ENCODE data around the gene SEMA3E. TPM values are rescaled to one million over a fixed set of nuclear protein-coding genes. Genes with fewer than 3 reads are reported as not detected.

SEMA3E gene
- polyA plus RNA-seq, 1 donor from 2014 or later = not detected

GRCh38 chr7:83550100-83550499 lies 98.8 kb downstream of the SEMA3E start:
- H3K27ac Mint-ChIP-seq = no peak overlapping the region
- H3K27me3 Mint-ChIP-seq = no peaks in the 10 kb centered on the region
- H3K36me3 Mint-ChIP-seq = no peaks in the 10 kb centered on the region
- no peak overlapping the region for H3K4me3 Mint-ChIP-seq
- H3K9me3 Mint-ChIP-seq = peaks cover 6 to 15% (median 13%) of the 10 kb centered on the region in 3 donors
- no peaks in the 10 kb centered on the region for H3K4me1 Mint-ChIP-seq

GRCh38 chr7:83548250-83548649 lies 100.7 kb downstream of the SEMA3E start:
- peaks cover 6 to 13% (median 13%) of the 10 kb centered on the region in 3 donors for H3K9me3 Mint-ChIP-seq
- H3K4me1 Mint-ChIP-seq = no peaks in the 10 kb centered on the region
- H3K27me3 Mint-ChIP-seq = no peaks in the 10 kb centered on the region
- no peaks in the 10 kb centered on the region for H3K36me3 Mint-ChIP-seq
- no peak overlapping the region for H3K27ac Mint-ChIP-seq
- no peak overlapping the region for H3K4me3 Mint-ChIP-seq

- no peak overlapping the region for H3K4me3 Mint-ChIP-seq
- H3K36me3 Mint-ChIP-seq = no peaks in the 10 kb centered on the region
- no peaks in the 10 kb centered on the region for H3K4me1 Mint-ChIP-seq
- no peaks in the 10 kb centered on the region for H3K27me3 Mint-ChIP-seq
- no peak overlapping the region for H3K27ac Mint-ChIP-seq
- peaks cover 4 to 8% (median 7%) of the 10 kb centered on the region in 3 donors for H3K9me3 Mint-ChIP-seq
Observed at GRCh38 chr7:83547526-83547925, 101.4 kb downstream of the SEMA3E start.

GRCh38 chr7:83546586-83546985 lies 102.4 kb downstream of the SEMA3E start:
- no peak overlapping the region for H3K27ac Mint-ChIP-seq

GRCh38 chr7:83541187-83541960 lies 107.6 kb downstream of the SEMA3E start:
- H3K4me1 Mint-ChIP-seq = no peaks in the 10 kb centered on the region
- no peak overlapping the region for H3K27ac Mint-ChIP-seq
- no peak overlapping the region for H3K4me3 Mint-ChIP-seq

More at GRCh38 chr7:83546586-83546985, 102.4 kb downstream of the SEMA3E start:
- Mint-ChIP-seq H3K27me3 (no peaks in the 10 kb centered on the region), H3K9me3 (peaks cover 0 to 7% (median 4%) of the 10 kb centered on the region in 3 donors), H3K4me1 (no peaks in the 10 kb centered on the region), H3K36me3 (no peaks in the 10 kb centered on the region), H3K4me3 (no peak overlapping the region)

GRCh38 chr7:83534488-83534887 lies 114.5 kb downstream of the SEMA3E start:
- H3K4me1 Mint-ChIP-seq = no peaks in the 10 kb centered on the region

More at GRCh38 chr7:83541187-83541960, 107.6 kb downstream of the SEMA3E start:
- H3K36me3 Mint-ChIP-seq = no peaks in the 10 kb centered on the region
- peaks cover 0 to 6% (median 3%) of the 10 kb centered on the region in 3 donors for H3K9me3 Mint-ChIP-seq
- H3K27me3 Mint-ChIP-seq = no peaks in the 10 kb centered on the region

GRCh38 chr7:83532219-83532618 lies 116.7 kb downstream of the SEMA3E start:
- no peak overlapping the region for H3K4me3 Mint-ChIP-seq
- H3K27me3 Mint-ChIP-seq = no peaks in the 10 kb centered on the region
- H3K36me3 Mint-ChIP-seq = no peaks in the 10 kb centered on the region
- H3K27ac Mint-ChIP-seq = no peak overlapping the region
- H3K4me1 Mint-ChIP-seq = no peaks in the 10 kb centered on the region
- no peaks in the 10 kb centered on the region for H3K9me3 Mint-ChIP-seq

More at GRCh38 chr7:83534488-83534887, 114.5 kb downstream of the SEMA3E start:
- Mint-ChIP-seq H3K9me3 (peaks cover 0 to 3% (median 2%) of the 10 kb centered on the region in 3 donors), H3K36me3 (no peaks in the 10 kb centered on the region), H3K27ac (no peak overlapping the region), H3K4me3 (no peak overlapping the region), H3K27me3 (no peaks in the 10 kb centered on the region)

- Mint-ChIP-seq H3K36me3 (no peaks in the 10 kb centered on the region), H3K27me3 (no peaks in the 10 kb centered on the region), H3K27ac (no peak overlapping the region), H3K4me1 (no peaks in the 10 kb centered on the region), H3K4me3 (no peak overlapping the region), H3K9me3 (no peaks in the 10 kb centered on the region)
Observed at GRCh38 chr7:83531766-83532165, 117.2 kb downstream of the SEMA3E start.

- H3K4me1 Mint-ChIP-seq = no peaks in the 10 kb centered on the region
- peaks cover 0 to 3% (median 0%) of the 10 kb centered on the region in 3 donors for H3K9me3 Mint-ChIP-seq
- no peak overlapping the region for H3K4me3 Mint-ChIP-seq
- H3K27ac Mint-ChIP-seq = no peak overlapping the region
- H3K27me3 Mint-ChIP-seq = no peaks in the 10 kb centered on the region
- no peaks in the 10 kb centered on the region for H3K36me3 Mint-ChIP-seq
Observed at GRCh38 chr7:83528925-83529423, 120.0 kb downstream of the SEMA3E start.

GRCh38 chr7:83524277-83525075 lies 124.5 kb downstream of the SEMA3E start:
- Mint-ChIP-seq H3K4me3 (no peak overlapping the region), H3K4me1 (no peaks in the 10 kb centered on the region), H3K27me3 (no peaks in the 10 kb centered on the region), H3K27ac (no peak overlapping the region), H3K36me3 (no peaks in the 10 kb centered on the region), H3K9me3 (peaks cover 0 to 17% (median 0%) of the 10 kb centered on the region in 3 donors)

GRCh38 chr7:83520726-83521125 lies 128.2 kb downstream of the SEMA3E start:
- peaks cover 0 to 18% (median 0%) of the 10 kb centered on the region in 3 donors for H3K9me3 Mint-ChIP-seq
- no peak overlapping the region for H3K27ac Mint-ChIP-seq
- H3K4me1 Mint-ChIP-seq = no peaks in the 10 kb centered on the region
- no peak overlapping the region for H3K4me3 Mint-ChIP-seq
- H3K27me3 Mint-ChIP-seq = no peaks in the 10 kb centered on the region
- H3K36me3 Mint-ChIP-seq = peaks cover 3% of the 10 kb centered on the region

- no peaks in the 10 kb centered on the region for H3K4me1 Mint-ChIP-seq
- no peak overlapping the region for H3K27ac Mint-ChIP-seq
- peaks cover 3% of the 10 kb centered on the region for H3K36me3 Mint-ChIP-seq
- H3K4me3 Mint-ChIP-seq = no peak overlapping the region
- no peaks in the 10 kb centered on the region for H3K27me3 Mint-ChIP-seq
- H3K9me3 Mint-ChIP-seq = peaks cover 0 to 15% (median 0%) of the 10 kb centered on the region in 3 donors
Observed at GRCh38 chr7:83519240-83519639, 129.7 kb downstream of the SEMA3E start.

- H3K9me3 Mint-ChIP-seq = peaks cover 0 to 15% (median 2%) of the 10 kb centered on the region in 3 donors
- no peaks in the 10 kb centered on the region for H3K4me1 Mint-ChIP-seq
- H3K4me3 Mint-ChIP-seq = no peak overlapping the region
- no peaks in the 10 kb centered on the region for H3K27me3 Mint-ChIP-seq
- H3K36me3 Mint-ChIP-seq = peaks cover 3% of the 10 kb centered on the region
- H3K27ac Mint-ChIP-seq = no peak overlapping the region
Observed at GRCh38 chr7:83517035-83517700, 131.8 kb downstream of the SEMA3E start.

GRCh38 chr7:83514977-83515376 lies 134.0 kb downstream of the SEMA3E start:
- Mint-ChIP-seq H3K4me1 (no peaks in the 10 kb centered on the region), H3K9me3 (peaks cover 0 to 9% (median 2%) of the 10 kb centered on the region in 3 donors), H3K27me3 (no peaks in the 10 kb centered on the region), H3K4me3 (no peak overlapping the region), H3K27ac (no peak overlapping the region), H3K36me3 (peaks cover 3% of the 10 kb centered on the region)
